Chondrocyte (in vitro differentiated cells): ENCODE measurements around the gene IRAK2. TPM values are rescaled to one million over a fixed set of nuclear protein-coding genes. Genes with fewer than 3 reads are reported as not detected.
A peak's percentile ranks its signal among the peaks of the same experiment; 100 is the strongest.

ENCODE experiments used
- DNase-seq: peaks from one replicate; pipeline ENCODE4 v3.0.0; 2021; ENCODE audit warnings: mixed read lengths, low spot score
- H3K27ac Mint-ChIP-seq: one replicate; pipeline ENCODE4 v1.8.0; 2021; ENCODE audit warnings: mild to moderate bottlenecking, moderate library complexity, mixed read lengths; ENCODE audit not compliant: unreplicated experiment
- H3K27me3 Mint-ChIP-seq: 2 replicates; pipeline ENCODE4 v1.8.0; 2021; ENCODE audit warnings: low read depth, mixed read lengths
- H3K36me3 Mint-ChIP-seq: 2 replicates; pipeline ENCODE4 v1.8.0; 2021; ENCODE audit warnings: low read depth, mixed read lengths
- H3K4me1 Mint-ChIP-seq: 2 replicates; pipeline ENCODE4 v1.8.0; 2021; ENCODE audit warnings: low read depth, mild to moderate bottlenecking, mixed read lengths
- H3K4me3 Mint-ChIP-seq: one replicate; pipeline ENCODE4 v1.8.0; 2021; ENCODE audit warnings: mild to moderate bottlenecking, moderate library complexity, mixed read lengths; ENCODE audit not compliant: unreplicated experiment
- H3K9me3 Mint-ChIP-seq: 2 replicates; pipeline ENCODE4 v1.8.0; 2021; ENCODE audit warnings: low read depth, mixed read lengths
- CTCF ChIP-seq: fragments of 200-600 bp; sonication (generic); IDR thresholded peaks from 2 replicates; pipeline ENCODE4 v1.5.0; 2021; ENCODE audit warnings: antibody characterized with exemption, mild to moderate bottlenecking, moderate library complexity
- total RNA-seq: library from RNA; stranded (reverse); gene quantifications from 3 replicates; pipeline ENCODE4 v1.2.1, GENCODE V29; 2021

Gene IRAK2
- total RNA-seq, 1 donor from 2014 or later: 1.6 TPM

- DNase-seq: no peak
- H3K9me3 Mint-ChIP-seq: no peaks in the 10 kb centered on the region
- peaks cover 20% of the 10 kb centered on the region for H3K36me3 Mint-ChIP-seq
- H3K4me1 Mint-ChIP-seq: peaks cover 17% of the 10 kb centered on the region
- H3K27ac Mint-ChIP-seq: no peak overlapping the region
- no peak for TF ChIP-seq CTCF
- H3K4me3 Mint-ChIP-seq: no peak overlapping the region
- no peaks in the 10 kb centered on the region for H3K27me3 Mint-ChIP-seq
These were observed 114.9 kb downstream of the IRAK2 start for GRCh38 chr3:10279384-10280176.

GRCh38 chr3:10280177-10280529 lies 115.4 kb downstream of the IRAK2 start:
- no peak for DNase-seq
- TF ChIP-seq CTCF: no peak
- no peak overlapping the region for H3K27ac Mint-ChIP-seq
- H3K36me3 Mint-ChIP-seq: peaks cover 20% of the 10 kb centered on the region
- no peaks in the 10 kb centered on the region for H3K9me3 Mint-ChIP-seq
- H3K4me1 Mint-ChIP-seq: peaks cover 17% of the 10 kb centered on the region
- H3K4me3 Mint-ChIP-seq: no peak overlapping the region
- no peaks in the 10 kb centered on the region for H3K27me3 Mint-ChIP-seq

- no peaks in the 10 kb centered on the region for H3K27me3 Mint-ChIP-seq
- H3K9me3 Mint-ChIP-seq: no peaks in the 10 kb centered on the region
- no peak for TF ChIP-seq CTCF
- no peak for DNase-seq
- peaks cover 17% of the 10 kb centered on the region for H3K4me1 Mint-ChIP-seq
- no peak overlapping the region for H3K27ac Mint-ChIP-seq
- no peak overlapping the region for H3K4me3 Mint-ChIP-seq
- peaks cover 20% of the 10 kb centered on the region for H3K36me3 Mint-ChIP-seq
These were observed 115.9 kb downstream of the IRAK2 start for GRCh38 chr3:10280571-10280970.

GRCh38 chr3:10281951-10282350 lies 117.2 kb downstream of the IRAK2 start:
- H3K27ac Mint-ChIP-seq: peak overlapping the region; percentile 85
- no peaks in the 10 kb centered on the region for H3K27me3 Mint-ChIP-seq
- peaks cover 21% of the 10 kb centered on the region for H3K36me3 Mint-ChIP-seq
- no peak overlapping the region for H3K4me3 Mint-ChIP-seq
- DNase-seq: no peak
- TF ChIP-seq CTCF: no peak
- peaks cover 24% of the 10 kb centered on the region for H3K4me1 Mint-ChIP-seq
- no peaks in the 10 kb centered on the region for H3K9me3 Mint-ChIP-seq

DNA sequence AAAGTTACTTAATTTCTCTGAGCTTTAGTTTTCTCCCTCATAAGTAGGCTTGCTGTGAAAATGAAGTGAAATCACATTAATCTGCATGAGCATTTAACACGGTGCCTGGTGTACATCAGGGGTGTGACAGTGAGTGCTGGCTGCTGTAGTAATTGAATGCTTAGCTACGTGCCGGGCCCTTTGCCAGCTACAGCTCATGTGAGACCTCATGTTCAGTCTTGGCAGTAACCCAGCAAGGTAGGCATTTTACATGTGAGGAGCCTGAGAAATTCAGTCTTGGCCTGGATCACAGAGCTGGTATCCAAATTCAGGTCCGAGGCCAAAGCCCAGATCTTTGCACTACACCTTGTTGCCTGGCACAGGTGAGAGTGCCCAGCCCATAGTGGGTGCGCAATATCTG lies 118.9 kb downstream of the IRAK2 start:
- Mint-ChIP-seq H3K27me3 (no peaks in the 10 kb centered on the region), H3K27ac (no peak overlapping the region)

More for the DNA sequence above, 118.9 kb downstream of the IRAK2 start:
- Mint-ChIP-seq H3K4me1 (peaks cover 29% of the 10 kb centered on the region), H3K4me3 (no peak overlapping the region), H3K36me3 (peaks cover 19% of the 10 kb centered on the region), H3K9me3 (no peaks in the 10 kb centered on the region)
- no peak for TF ChIP-seq CTCF
- no peak for DNase-seq
